ENCODE data around the gene NCOA3. TPM values are rescaled to one million over a fixed set of nuclear protein-coding genes. Genes with fewer than 3 reads are reported as not detected.

Gene NCOA3
- total RNA-seq, 1 experiment from 2014 or later: 96.7 TPM

- Mint-ChIP-seq H3K4me1 (ENCODE audit: low read depth, unreplicated experiment) (peaks cover 8% of the 10 kb centered on the region), H3K36me3 (ENCODE audit: insufficient read depth, unreplicated experiment) (peaks cover 84% of the 10 kb centered on the region), H3K27me3 (ENCODE audit: insufficient read depth, unreplicated experiment) (no peaks in the 10 kb centered on the region), H3K9me3 (ENCODE audit: unreplicated experiment) (no peaks in the 10 kb centered on the region), H3K27ac (ENCODE audit: unreplicated experiment) (no peak overlapping the region), H3K4me3 (ENCODE audit: unreplicated experiment) (no peak overlapping the region)
- no peaks in the 10 kb centered on the region for H3K9me3 ChIP-seq
- intact Hi-C loops (cut with micrococcal nuclease; ENCODE audit: unreplicated experiment): no loop called here
- no peak overlapping the region for H3K4me3 ChIP-seq (ENCODE audit: low read depth, low read length)
- ChIA-PET POLR2A (no interaction called here), CTCF (interaction anchor here (1.0 kb wide), 1 partner anchor 19 kb away, joined by 4 read pairs; no protein-coding TSS in a partner anchor)
- no peaks in the 10 kb centered on the region for H3K27me3 ChIP-seq (replicated peaks; ENCODE audit: control insufficient read depth, insufficient read depth, low read length)
- peak in 1 of 2 experiments; percentile 42 for DNase-seq
- H3K36me3 ChIP-seq (ENCODE audit: control insufficient read depth, insufficient read depth, low read length): no peaks in the 10 kb centered on the region
- H3K4me1 ChIP-seq: peaks cover 10% of the 10 kb centered on the region
- no TSS peak for BruUV-seq (replicated peaks)
- TF ChIP-seq CTCF (IDR thresholded peaks at IDR 0.05; ENCODE audit: insufficient read depth in 1 of 2, low read depth in 1 of 2, low read length in 1 of 2, severe bottlenecking in 1 of 2, unreplicated experiment in 1 of 2): no peak
Observed at GRCh38 chr20:47667531-47668312, 166.0 kb downstream of the NCOA3 start.

GRCh38 chr20:47668313-47669151, 166.8 kb downstream of the NCOA3 start:
- Mint-ChIP-seq H3K9me3 (ENCODE audit: unreplicated experiment) (no peaks in the 10 kb centered on the region), H3K27ac (ENCODE audit: unreplicated experiment) (peak overlapping the region; percentile 14), H3K4me1 (ENCODE audit: low read depth, unreplicated experiment) (peaks cover 8% of the 10 kb centered on the region), H3K4me3 (ENCODE audit: unreplicated experiment) (no peak overlapping the region), H3K36me3 (ENCODE audit: insufficient read depth, unreplicated experiment) (peaks cover 77% of the 10 kb centered on the region), H3K27me3 (ENCODE audit: insufficient read depth, unreplicated experiment) (no peaks in the 10 kb centered on the region)
- no peak for TF ChIP-seq CTCF (IDR thresholded peaks at IDR 0.05; ENCODE audit: insufficient read depth in 1 of 2, low read depth in 1 of 2, low read length in 1 of 2, severe bottlenecking in 1 of 2, unreplicated experiment in 1 of 2)
- Histone ChIP-seq H3K36me3 (ENCODE audit: control insufficient read depth, insufficient read depth, low read length) (no peaks in the 10 kb centered on the region), H3K9me3 (no peaks in the 10 kb centered on the region), H3K4me1 (peaks cover 10% of the 10 kb centered on the region), H3K27me3 (replicated peaks; ENCODE audit: control insufficient read depth, insufficient read depth, low read length) (no peaks in the 10 kb centered on the region), H3K4me3 (ENCODE audit: low read depth, low read length) (no peak overlapping the region)
- DNase-seq: peak in 1 of 2 experiments; percentile 46
- ChIA-PET POLR2A (no interaction called here), CTCF (interaction anchor here (0.5 to 1.0 kb wide), 3 partner anchors 8 to 449 kb away, joined by 3 to 4 read pairs (median 3); no protein-coding TSS in a partner anchor)
- intact Hi-C loops (cut with micrococcal nuclease; ENCODE audit: unreplicated experiment): no loop called here
- no TSS peak for BruUV-seq (replicated peaks)

- Histone ChIP-seq H3K4me3 (ENCODE audit: low read depth, low read length) (no peak overlapping the region), H3K4me1 (peaks cover 6% of the 10 kb centered on the region), H3K9me3 (no peaks in the 10 kb centered on the region), H3K27me3 (replicated peaks; ENCODE audit: control insufficient read depth, insufficient read depth, low read length) (no peaks in the 10 kb centered on the region), H3K36me3 (ENCODE audit: control insufficient read depth, insufficient read depth, low read length) (no peaks in the 10 kb centered on the region)
- intact Hi-C loops (cut with micrococcal nuclease; ENCODE audit: unreplicated experiment): no loop called here
- Mint-ChIP-seq H3K4me1 (ENCODE audit: low read depth, unreplicated experiment) (peaks cover 8% of the 10 kb centered on the region), H3K36me3 (ENCODE audit: insufficient read depth, unreplicated experiment) (peaks cover 71% of the 10 kb centered on the region), H3K9me3 (ENCODE audit: unreplicated experiment) (no peaks in the 10 kb centered on the region), H3K4me3 (ENCODE audit: unreplicated experiment) (no peak overlapping the region), H3K27ac (ENCODE audit: unreplicated experiment) (peak overlapping the region; percentile 14), H3K27me3 (ENCODE audit: insufficient read depth, unreplicated experiment) (no peaks in the 10 kb centered on the region)
- POLR2A ChIA-PET: no interaction called here
- DNase-seq: no peak
- CTCF ChIA-PET: interaction anchor here (0.5 to 1.2 kb wide), 3 partner anchors 9 to 449 kb away, joined by 3 to 5 read pairs (median 3); no protein-coding TSS in a partner anchor
- no peak for TF ChIP-seq CTCF (IDR thresholded peaks at IDR 0.05; ENCODE audit: insufficient read depth in 1 of 2, low read depth in 1 of 2, low read length in 1 of 2, severe bottlenecking in 1 of 2, unreplicated experiment in 1 of 2)
- no TSS peak for BruUV-seq (replicated peaks)
Observed at GRCh38 chr20:47669152-47669425, 167.4 kb downstream of the NCOA3 start.
